Mesendoderm (in vitro differentiated cells): ENCODE results near the gene ARPC5L. TPM values are rescaled to one million over a fixed set of nuclear protein-coding genes. Genes with fewer than 3 reads are reported as not detected.

Source experiments
- small RNA-seq: library from polyadenylated mRNA; stranded (forward); fragments of <200 nt; extraction: miRNeasy Mini kit (QIAGEN cat#:217004); gene quantifications from one replicate; pipeline ENCODE3, GENCODE V24; 2013; ENCODE audit not compliant: insufficient read depth

ARPC5L gene

Small RNAs within 50 kb of the gene (small RNA-seq; reads per million reads assigned to genes)
- gene RNU4-82P = not detected
